GM21528 (cell line): ENCODE measurements around the gene TAF4.
"Not testable (repeated sequence)": the region's sequence is repeated elsewhere in the genome, so short reads cannot be mapped to it uniquely, and the experiment has no call there.

Experiments
- ATAC-seq: cut with Tn5 transposase; IDR thresholded peaks from one replicate; pipeline ENCODE4 v1.9.1; 2021; ENCODE audit warnings: mild to moderate bottlenecking, moderate library complexity; ENCODE audit not compliant: unreplicated experiment, low FRiP score

TAF4 gene

DNA sequence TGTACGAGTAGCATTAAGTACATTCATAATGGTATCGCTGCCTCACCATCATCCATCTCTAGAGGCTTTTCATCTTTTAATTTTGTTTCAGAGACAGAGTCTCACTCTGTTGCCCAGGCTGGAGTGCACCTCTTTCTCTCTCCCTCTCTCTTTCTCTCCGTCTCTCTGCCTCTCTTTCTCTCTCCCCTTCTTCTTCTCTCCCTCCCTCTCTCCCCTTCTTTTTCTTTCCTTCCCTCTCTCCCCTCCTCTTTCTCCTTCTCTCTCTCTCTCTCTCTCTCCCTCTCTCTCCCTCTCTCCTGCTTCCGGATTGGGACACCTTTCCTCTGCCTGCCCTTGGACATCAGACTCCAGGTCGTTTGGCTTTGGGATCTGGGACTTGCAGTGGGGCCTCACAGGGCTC, 17.6 kb upstream of the TAF4 start:
- no peak for ATAC-seq

DNA sequence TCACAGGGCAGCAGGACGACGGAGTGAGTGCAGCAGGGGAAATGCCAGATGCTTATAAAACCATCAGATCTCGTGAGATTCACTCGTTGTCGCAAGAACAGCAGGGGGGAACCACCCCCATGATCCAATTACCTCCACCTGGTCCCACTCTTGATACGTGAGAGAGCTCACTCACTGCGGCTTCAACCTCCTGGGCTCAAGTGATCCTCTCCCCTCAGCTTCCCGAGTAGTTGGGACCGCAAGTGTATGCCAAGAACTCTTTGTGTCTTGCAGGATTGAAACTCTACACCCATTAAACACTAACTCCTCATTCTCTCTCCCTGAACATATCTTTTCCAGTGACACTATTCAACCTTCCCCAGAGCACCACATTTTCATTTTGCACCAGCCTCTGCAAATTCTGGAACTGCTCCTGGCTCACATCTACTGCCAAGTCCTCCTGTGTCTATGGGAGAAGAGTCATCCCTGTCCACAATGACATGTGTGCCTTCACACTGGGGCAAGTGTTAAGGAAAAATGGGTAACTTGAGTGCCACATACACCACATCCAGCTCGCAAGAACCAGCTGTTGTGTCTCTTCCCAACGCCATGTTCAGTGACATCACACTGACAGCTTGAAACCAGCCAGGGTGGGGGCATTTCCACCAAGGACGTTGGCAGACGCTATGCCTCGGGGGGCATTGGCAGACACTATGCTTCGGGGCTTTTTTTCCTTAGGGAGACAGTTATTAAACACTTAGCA, 14.7 kb upstream of the TAF4 start:
- ATAC-seq = no peak

DNA sequence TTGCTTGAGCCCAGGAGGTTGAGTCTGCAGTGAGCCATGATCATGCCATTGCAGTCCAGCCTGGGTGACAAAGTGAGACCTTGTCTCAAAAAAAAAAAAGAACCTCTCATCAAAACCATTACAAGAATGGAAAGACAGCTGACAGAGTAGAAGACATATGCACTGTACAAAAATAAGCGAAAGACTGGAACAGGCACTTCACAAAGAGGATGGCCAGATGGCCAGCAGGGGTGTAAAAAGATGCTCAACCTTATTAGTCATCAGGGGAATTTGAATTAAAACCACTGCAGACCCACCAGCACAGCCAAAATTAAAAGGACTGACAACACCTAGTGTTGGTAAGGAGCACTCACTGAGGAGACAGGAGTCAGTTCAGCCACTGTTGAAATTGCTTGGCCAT, 13.5 kb upstream of the TAF4 start:
- no peak for ATAC-seq

DNA sequence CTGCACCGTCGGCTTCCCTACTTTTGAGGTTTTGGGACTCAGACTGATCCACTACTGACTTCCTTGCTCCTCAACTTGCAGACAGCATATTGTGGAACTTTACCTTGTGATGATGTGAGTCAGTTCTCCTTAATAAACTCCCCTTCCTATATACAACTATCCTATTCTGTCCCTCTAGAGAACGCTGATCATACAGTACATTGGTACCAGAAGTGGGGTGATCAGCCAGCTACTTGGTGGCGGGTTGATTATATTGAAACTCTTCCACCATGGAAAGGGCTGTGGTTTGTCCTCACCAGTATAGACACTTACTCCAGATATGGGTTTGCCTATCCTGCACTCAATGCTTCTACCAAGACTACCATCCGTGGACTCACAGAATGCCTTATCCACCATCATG, 7.6 kb upstream of the TAF4 start:
- ATAC-seq = no peak

DNA sequence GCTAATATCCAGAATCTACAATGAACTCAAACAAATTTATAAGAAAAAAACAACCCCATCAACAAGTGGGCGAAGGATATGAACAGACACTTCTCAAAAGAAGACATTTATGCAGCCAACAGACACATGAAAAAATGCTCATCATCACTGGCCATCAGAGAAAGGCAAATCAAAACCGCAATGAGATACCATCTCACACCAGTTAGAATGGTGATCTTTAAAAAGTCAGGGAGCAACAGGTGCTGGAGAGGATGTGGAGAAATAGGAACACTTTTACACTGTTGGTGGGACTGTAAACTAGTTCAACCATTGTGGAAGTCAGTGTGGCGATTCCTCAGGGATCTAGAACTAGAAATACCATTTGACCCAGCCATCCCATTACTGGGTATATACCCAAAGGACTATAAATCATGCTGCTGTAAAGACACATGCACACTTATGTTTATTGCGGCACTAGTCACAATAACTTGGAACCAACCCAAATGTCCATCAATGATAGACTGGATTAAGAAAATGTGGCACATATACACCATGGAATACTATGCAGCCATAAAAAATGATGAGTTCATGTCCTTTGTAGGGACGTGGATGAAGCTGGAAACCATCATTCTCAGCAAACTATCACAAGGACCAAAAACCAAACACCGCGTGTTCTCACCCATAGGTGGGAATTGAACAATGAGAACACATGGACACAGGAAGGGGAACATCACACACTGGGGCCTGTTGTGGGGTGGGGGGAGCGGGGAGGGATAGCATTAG, 6.2 kb upstream of the TAF4 start:
- not testable (repeated sequence) for ATAC-seq

DNA sequence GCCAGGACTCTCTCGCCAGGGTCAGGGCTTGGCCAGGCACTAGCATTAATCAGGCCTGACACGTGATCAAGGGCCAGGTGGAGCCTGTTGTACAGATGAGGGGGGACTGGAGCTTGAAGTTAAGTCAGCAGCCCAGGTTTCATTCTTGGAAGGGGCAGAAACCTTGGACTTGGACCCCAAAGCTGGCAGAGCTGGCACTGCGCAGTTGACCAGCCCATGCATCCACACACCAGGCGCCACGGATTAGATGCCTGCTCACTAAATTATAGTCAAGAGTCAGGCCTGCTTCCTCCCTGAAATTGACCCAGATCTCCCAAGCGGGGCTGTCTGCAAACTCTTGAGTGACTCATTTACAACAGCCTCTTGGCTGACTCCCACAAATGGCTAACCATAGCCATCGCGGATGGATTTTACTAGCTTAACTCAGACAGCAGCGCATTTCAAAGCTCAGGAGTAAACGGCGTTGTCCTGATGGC, 4.1 kb upstream of the TAF4 start:
- ATAC-seq = no peak

DNA sequence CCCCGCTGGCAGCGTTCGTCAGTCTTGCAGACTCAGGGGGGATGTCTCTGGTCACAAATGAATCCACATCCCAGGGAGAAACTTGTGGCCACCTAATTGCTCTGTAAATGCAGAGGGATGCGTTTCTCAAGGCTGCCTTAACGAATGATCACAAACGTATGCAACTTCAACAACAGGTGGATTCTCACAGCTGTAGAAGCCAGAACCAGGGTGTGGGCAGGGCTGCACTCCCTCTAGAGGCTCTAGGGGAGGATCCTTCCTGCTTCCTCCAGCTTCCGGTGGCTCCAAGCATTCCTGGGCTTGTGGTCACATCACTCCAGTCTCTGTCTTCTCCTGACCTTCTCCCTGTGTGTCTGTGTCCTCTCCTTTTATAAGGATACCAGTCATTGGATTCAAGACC, 3.3 kb upstream of the TAF4 start:
- no peak for ATAC-seq

DNA sequence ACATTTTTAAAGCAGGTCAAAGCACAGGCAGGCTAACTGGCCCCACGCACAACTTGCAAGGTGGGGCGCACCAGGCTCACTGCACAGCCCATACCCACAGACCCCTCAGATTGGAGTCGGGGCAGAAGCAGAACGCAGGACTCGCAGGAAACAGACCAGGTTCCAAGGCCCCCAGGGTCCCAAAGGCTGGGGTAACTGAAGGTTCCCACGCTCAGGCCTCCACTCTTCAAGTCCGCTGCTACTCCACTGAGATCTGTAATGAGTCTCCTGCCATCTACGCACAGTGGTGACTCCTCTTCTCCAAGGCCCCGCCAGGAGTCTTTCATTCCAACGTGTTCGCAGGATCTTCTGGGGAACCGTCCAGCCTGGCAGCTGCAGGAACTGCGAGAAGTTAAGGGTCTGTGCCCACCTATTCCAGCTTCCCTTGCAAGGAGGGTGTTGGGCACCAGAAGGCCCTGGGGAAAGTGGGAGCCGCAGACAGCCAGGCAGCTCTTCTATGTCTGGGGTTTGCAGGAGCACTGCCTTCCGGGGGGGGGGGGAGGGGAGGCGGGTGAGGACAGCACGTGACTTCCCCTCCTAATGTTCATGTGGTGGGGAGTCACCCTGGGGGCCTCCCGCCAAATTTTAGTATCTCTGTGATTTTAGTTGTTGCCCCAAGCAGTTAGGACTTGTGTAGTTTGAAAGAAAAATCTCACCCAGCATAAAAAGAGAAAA, 2.0 kb upstream of the TAF4 start:
- ATAC-seq = no peak

DNA sequence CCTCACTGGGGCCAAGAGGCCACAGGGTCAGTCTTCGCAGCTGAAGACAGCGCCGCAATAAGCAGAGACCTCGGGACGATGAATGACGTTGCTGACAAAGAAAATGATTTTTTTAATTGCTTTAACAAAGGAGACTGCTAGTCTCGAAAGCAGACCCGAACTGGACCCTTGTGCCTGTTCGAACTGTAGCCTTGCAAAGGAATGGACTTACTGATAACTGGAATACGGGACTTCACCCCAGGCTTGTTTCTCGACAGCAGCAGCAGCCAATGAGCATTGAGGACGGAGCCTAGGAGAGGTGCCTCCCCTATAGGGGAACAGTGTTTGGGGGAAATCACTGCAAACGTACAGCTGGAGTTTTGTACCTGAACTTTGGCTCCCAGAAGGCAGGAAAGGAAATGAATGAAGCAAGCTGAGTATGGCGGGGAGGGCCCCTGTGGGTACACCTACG, 1.3 kb upstream of the TAF4 start:
- ATAC-seq = no peak

DNA sequence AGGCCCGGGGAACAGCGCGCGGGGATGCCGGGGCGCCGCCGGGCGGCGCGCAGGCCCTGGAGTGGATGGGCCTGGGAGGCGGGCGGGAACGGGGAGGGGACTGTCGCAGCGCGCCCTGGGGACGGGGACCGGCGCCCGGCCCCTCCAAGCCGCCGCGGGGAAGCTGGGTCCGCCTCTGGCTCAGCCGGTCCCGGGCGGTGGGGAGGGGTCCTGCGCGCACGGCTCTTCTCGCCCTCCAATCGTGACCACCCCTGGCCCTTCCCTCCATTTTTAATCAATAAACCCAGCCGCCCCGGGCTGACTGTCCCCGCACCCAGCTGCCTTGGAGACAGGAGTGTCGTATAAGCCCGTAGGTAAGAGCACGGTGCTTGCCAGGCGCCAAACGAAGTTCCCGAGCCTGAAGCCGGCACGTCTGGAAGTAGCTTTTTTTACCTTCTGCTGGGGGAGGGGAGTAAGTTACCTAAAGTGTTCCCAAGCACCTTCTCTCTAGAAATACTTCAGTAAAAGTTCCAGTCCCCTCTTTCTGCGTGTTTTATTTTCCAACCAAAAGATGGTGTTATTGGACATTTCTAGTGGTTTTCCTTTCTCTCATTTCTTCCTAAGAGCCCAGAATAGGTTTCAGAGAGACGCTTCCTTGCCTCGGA, 780 bp upstream of the TAF4 start:
- ATAC-seq = peak; percentile 33

DNA sequence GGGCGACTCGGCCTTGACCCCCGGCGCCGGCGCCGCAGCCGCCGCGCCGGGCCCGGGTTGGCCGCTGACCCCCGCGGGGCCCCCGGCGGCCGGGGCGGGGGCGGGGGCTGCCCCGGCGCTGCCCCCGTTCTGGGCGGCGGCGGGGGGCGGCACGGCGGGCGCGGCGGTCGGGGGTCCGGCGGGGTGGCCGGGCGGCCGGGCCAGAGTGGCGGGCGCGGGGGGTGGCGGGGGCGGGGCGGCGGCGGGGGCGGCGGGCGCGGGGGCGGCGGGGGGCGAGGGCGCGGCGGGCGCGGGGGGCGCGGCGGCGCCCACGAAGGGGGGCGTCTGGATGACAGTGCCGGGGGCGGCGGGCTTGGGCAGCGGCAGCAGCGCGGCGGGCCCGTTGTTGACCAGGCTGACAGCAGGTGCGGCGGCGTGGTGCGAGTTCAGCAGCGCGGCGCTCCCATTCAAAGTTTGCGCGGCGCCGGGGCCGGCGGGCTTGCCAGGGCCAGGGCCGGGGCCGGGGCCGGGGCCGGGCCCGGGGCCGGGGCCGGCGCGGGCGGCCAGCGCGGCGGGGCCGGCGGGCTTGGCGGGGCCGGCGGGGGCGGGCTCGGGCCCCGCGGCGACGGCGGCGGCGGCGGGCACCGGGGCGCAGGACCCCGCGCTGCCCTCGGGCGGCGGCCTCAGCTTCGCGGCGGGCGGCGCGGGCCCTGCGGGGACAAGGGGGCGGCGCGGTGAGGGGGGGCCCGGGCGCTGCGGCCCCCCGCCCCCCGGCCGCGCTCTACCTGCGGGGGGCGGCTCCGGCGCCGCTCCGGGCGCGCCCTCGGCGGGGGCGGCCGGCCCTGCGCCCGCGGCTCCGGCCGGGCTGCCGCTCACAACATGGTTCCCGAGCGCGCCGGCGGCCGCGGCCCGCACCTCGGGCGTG, 659 bp downstream of the TAF4 start:
- ATAC-seq = peak; percentile 29

DNA sequence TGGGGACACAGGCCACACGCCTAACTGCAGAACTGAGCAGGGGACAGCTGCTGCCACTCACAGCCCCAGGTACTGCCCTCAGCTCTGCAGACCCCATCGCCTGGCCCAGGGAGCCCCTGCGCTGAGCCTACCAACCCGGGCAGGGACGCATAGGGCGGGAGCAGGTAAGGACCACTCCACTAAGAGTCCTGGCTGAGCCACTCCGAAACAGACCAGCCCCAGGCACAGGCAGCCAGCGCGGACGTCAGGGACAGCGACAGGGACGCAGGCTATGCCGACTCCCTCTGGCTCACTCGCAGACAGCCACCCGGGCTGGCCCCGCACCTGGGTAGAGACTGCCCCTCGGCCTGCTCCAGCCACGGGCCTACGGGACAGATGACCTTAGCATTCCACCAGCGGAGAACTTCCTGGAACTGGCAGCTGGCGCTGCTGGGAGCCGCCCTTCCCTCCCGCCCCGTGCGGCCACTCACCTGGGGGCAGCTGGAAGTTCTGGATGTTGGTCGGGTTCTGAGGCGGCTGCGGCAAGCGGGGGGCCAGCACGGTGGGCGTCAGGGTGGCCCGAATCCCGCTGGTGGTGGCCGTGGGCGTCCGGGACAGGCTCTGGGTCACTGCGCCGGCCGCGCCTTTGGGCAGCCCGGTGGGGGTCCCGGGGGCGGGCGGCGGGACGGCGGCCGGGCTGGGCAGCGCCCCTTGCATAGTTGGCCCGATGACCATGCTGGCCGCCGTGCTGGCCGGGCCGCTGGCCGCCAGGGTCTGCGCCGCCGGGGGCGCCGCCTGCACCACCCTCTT, 1.5 kb downstream of the TAF4 start:
- no peak for ATAC-seq

DNA sequence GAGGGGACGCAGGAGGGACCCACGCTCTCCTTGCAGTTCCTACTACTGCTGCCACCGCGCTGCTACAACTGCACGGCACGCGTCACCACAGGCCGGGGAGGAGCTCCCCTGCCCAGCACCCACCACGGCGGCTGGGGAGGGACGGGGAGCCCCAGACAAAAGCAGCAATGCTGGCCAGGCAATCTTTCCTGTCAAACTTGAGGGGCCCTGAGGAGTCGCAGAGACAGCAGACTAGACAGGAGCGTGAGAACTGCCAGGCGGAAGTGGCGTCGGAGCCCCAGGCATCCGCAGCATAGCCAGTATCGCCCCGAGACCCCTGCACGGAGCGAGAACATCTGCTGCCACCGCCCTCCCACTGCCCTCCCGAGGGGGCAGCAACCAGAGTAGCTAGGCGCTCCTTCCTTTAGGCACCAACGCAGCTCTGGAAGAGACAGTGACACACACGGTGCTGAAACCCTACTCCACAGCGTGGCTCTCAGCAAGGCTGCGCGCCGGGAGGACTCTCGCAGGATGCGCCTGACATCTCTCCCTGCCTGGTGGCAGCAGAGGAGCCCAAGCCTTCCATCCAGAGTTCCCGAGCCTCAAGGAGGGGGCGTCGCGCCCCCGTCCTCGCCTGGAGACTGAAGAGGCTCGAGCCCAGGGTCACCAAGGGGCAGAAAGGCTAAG, 2.2 kb downstream of the TAF4 start:
- no peak for ATAC-seq

DNA sequence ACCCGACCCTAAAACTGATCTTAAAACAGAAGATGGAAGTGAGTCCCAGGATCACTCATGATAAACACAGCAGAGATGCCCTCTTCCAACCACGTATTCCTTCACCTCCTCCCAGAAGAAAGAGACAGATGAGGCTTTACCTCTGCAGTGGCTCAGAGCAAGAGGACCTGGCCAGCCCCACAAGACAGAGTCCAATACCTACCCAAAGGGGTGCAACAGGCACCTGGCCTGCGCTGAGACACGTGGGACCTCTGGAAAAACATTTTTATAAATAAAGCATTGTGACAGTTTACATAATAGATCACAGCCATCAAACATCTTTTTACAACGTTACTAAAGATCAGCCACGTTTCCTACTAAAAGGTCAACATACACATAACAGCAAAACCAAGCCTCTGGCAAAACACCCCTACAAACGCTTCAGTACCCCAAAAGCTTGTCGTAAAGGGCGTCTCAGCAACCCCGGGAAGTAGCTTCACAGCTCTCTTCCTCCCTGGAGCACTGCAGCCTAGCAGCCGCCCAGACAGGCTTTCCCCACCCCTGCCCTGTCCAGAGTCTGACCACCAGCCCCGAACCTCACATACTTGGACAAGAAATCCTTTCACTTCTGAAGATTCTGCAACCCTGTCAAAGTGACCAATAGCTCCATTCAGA, 2.9 kb downstream of the TAF4 start:
- ATAC-seq = no peak

DNA sequence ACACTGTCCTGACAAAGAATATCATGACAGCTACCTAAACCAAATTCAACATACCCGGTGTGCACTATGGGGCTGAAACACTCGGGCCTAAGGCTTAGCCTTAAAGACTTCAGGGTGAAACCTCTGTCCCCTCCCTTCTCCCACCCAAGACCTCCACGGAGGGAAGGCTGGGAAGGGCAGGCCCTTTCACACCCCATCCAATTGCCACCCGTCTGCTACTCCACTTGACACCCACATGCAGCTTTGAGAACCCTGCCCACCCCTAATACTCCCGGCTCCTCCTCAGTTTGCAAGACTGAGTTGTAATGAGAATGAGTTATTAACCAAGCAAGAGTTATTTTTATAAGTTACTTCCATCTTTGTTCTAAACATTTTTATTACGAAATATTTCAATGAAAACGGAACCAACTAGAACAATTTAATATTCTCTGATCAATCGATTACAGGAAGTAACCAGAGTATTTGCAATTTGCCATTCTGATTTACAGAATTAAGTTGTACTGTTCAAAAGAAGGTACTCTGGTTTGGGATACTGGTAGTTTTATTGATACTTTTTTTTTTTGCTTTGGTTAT, 3.7 kb downstream of the TAF4 start:
- ATAC-seq = no peak

DNA sequence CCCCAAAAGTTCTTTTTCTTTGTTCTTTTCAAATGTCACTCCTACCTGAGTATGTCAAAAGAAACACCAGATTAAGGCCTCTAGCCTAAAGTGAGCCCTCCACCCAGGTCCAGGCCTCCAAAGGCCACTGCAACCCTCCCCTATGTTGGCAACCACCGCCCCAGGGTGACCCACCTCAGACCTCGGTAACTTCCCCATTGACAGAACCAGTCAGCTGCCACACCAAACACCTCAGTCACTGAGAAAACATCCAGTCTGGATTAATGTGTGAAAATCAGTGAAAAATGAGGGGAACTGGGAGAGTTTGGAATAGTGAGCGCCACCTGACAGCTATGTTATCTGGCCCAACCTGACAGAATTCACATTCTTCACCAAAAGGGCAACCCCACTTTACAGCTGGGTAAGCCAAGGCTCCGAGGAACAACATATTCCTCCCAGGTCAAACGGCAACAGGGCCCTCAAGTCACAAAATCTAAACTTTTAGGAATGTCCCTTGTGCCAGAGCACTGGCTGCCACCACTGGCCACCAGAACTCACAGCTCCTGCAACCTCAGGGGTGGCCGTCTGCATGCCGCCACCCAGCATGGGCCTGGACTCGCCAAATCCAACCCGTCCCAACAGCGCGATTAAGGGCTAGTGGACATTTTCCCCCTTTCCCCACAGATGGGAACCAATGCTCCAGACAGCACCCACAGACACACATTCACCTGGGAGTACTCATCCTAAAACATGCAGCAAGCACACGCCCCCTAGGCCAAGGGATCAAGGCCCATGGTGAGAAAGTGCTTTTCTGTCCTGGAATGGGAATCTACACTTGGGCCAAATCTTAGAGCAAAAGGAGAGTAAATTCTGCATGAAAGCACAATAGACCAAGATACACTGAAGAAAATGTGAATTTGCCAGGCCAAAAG, 4.8 kb downstream of the TAF4 start:
- no peak for ATAC-seq
